Colon (tissue), 2 donors: Measurements from ENCODE around the gene CFD.
"Not testable (repeated sequence)": the region's sequence is repeated elsewhere in the genome, so short reads cannot be mapped to it uniquely, and the experiment has no call there.

ENCODE experiments used
- FAIRE-seq: peaks from 2 replicates; lab custom pipeline; 2012; peaks lifted over from hg19 to GRCh38; lab: Jason Lieb, UNC
- donor health status: control.
- donor health status: control.

Gene CFD

GRCh38 chr19:852136-853013, 7.1 kb upstream of the CFD start, which contains the start of gene ELANE:
ELANE (plus strand) TSS chr19:852303; CDS start chr19:852329, 26 bp downstream.
- no peak for FAIRE-seq

- no peak for FAIRE-seq
Measured at GRCh38 chr19:853014-853585, 6.4 kb upstream of the CFD start.

DNA sequence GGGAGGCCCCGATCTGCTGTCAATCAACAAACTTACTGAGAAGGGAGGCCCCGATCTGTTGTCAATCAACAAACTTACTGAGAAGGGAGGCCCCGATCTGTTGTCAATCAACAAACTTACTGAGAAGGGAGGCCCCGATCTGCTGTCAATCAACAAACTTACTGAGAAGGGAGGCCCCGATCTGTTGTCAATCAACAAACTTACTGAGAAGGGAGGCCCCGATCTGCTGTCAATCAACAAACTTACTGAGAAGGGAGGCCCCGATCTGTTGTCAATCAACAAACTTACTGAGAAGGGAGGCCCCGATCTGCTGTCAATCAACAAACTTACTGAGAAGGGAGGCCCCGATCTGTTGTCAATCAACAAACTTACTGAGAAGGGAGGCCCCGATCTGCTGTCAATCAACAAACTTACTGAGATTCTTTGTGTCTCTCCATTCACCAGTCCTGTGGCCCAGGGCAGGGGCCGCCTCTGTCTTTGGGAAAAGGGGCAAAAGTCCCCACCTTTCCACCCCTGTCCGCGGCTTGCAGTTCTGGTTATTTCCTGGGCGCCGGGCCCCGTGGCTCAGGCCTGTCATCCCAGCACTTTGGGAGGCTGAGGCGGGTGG, 5.7 kb upstream of the CFD start:
- FAIRE-seq, result not testable (repeated sequence)

DNA sequence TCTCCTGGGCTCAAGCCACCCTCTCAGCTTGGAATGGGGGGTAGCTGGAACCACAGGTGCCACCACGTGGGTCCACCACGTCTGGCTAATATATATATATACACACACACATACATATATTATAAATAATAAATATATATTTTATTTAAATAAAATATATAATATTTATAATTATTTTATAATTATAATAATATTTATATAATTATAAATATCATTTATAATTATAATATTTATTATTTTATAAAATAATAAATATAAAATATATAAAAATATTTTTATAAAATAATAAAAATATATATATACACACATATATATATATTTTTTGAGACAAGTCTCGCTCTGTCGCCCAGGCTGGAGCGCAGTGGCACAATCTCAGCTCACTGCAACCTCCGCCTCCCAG, 4.9 kb upstream of the CFD start:
- peak; percentile 83 for FAIRE-seq

DNA sequence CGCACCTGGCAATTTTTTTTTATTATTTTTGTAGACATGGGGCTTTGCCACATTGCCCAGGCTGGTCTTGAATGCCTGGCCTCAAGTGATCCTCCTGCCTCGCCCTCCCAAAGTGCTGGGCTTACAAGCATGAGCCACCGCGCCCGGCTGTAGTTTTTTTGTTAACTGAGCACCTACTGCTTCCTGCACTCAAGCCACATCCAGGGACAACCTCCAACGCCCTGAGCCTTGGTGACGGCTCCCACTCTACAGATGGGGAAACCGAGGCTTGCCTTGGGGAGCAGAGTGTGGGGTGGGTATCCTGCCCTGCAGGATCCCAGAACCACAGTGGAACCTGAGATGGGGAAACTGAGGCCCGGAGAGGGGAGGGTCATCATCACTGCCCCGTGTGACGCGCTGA, 4.3 kb upstream of the CFD start:
- no peak for FAIRE-seq

GRCh38 chr19:855566-856120, 3.8 kb upstream of the CFD start:
- no peak for FAIRE-seq

DNA sequence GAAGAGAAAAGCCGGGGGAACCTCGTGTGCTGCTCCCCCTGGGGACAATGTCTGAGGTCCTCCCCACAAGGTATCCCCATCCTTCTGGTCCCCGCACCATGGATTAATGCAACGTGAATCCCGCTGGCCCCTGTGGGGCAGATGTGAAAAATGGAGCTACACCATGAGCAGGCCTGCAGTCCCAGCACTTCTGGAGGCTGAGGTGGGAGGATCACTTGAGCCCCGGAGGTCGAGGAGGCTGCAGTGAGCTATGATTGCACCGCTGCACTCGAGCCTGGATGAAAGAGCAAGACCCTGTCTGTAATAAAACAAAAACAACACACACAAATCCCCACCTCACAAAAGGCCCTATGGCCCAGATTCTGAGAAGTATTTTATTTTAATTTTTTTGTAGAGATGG, 1.2 kb upstream of the CFD start:
- FAIRE-seq, result no peak

GRCh38 chr19:861141-861755, 1.8 kb downstream of the CFD start:
- FAIRE-seq, result no peak

- FAIRE-seq, result no peak
Measured at GRCh38 chr19:861756-862580, 2.5 kb downstream of the CFD start.

DNA sequence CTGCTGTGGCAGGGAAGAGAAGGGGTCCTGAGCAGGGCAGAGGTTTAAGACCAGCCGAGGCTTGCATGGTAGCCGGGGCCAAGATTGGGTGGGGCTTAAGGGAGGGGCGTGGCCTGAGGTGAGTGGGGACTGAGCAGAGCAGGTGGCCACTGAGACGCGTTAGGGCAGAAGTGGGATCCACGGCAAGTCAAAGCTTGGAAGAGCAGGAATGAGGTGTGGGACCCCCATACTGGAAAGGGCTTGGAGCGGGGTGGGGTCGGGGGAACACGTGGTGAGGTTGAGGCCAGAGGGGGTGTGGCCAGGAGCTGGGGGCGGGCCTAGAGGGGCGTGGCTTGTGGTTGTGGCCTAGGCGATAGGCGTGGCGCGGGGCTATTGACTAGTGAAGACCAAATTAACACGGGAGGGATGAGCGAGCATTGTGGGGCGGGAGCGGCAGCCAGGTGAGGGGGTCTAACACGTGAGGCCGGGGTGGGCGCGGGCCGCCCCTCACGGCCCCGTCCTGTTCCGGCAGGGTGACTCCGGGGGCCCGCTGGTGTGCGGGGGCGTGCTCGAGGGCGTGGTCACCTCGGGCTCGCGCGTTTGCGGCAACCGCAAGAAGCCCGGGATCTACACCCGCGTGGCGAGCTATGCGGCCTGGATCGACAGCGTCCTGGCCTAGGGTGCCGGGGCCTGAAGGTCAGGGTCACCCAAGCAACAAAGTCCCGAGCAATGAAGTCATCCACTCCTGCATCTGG, 3.3 kb downstream of the CFD start:
- FAIRE-seq, result no peak

DNA sequence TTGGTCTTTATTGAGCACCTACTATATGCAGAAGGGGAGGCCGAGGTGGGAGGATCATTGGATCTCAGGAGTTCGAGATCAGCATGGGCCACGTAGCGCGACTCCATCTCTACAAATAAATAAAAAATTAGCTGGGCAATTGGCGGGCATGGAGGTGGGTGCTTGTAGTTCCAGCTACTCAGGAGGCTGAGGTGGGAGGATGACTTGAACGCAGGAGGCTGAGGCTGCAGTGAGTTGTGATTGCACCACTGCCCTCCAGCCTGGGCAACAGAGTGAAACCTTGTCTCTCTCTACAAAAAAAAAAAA, 3.8 kb downstream of the CFD start:
- FAIRE-seq, result no peak

DNA sequence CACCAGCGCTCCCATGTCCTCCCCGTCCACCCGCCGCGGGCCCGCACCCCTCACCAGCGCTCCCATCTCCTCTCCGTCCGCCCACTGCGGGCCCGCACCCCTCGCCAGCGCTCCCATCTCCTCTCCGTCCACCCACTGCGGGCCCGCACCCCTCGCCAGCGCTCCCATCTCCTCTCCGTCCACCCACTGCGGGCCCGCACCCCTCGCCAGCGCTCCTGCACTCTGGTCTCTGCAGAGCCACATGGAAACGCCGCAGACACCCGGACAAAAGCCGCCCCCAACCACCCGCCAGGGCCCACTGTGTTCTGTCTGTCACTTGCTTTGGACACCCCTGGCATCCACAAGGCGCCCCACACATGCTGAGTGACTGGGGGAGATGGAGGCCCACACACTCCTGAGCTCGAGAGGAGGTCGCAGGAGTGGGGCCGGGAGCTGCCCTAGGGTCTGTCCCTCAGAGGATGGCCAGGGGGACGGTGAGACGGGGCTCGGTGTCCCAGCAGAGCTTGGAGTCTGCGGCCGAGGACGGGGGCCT, 7.4 kb downstream of the CFD start:
- no peak for FAIRE-seq

GRCh38 chr19:867301-867793, 7.9 kb downstream of the CFD start:
- no peak for FAIRE-seq

GRCh38 chr19:867855-868457, 8.5 kb downstream of the CFD start:
- no peak for FAIRE-seq

- no peak for FAIRE-seq
Measured at GRCh38 chr19:868458-869244, 9.2 kb downstream of the CFD start.

DNA sequence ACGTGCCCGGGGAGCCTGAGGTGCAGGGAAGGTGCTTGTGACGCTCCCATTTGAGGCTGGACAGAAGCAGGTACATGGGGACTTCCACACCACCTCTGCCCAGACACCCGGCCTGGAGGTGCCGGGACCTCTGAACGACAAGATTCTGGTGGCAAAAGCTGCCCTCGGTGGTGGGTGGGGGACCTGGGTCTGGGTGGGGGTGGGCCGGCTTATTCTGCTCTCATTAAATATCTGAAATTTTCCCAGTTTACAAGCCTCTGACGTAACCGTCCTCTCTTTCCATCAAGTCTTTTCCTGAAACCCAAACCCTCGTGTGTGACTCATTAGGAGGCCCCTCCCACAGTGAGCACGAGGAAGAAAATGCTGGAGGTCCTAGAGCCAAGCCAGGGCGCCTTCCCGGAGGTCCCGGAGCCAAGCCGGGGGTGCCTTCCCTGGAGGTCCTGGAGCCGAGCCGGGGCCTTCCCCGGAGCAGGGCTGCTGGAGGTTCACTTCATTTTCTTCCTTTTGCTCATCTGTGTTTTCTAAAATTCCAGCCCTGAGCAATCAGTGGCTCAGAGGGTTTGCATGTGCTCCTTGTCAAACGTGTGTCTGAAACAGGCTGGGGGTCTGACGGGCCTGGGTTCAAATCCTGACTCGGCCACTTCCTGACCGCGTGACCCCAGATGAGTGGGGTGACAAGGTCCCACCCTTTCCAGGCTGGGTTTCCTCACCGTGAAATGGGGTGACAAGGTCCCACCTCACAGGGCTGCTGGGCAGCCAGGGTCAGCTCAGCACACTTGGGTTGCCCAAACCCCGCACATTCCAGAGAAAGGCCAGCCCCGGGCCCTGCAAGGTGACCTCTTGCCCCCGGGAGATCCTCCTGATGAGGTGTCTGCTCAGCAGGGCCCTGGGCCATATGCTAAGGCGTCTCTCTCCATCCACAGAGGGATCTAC, 10.0 kb downstream of the CFD start:
- FAIRE-seq, result no peak

- no peak for FAIRE-seq
Measured at GRCh38 chr19:870314-870713, 10.8 kb downstream of the CFD start.

DNA sequence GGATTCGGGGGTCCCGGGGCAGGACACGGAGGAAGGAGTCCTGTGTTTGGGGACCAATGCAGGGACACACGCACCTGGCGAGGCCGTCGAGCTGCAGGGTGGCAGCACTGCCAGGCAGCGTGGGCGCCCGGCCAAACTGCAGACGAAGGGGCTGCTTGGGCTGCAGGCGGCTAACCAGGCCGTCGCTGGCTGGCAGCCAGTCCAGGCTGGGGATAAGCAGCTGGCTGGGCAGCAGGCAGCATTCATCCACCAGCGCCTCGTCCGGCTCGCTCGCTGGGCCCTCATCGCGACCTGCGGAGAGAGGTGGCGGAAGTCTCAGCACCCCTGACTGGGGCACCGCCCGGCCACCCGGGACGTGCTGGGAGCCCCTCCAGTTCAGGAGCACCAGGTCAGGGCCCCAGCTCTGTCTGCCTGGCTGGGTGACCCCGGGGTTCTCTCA, 11.5 kb downstream of the CFD start:
- no peak for FAIRE-seq
